HG02943 (cell line): Measurements from ENCODE around the gene PEG3.
"Not testable (repeated sequence)": the region's sequence is repeated elsewhere in the genome, so short reads cannot be mapped to it uniquely, and the experiment has no call there.

Experiments used
- ATAC-seq: cut with Tn5 transposase; IDR thresholded peaks from one replicate; pipeline ENCODE4 v1.9.1; 2021; ENCODE audit warnings: mild to moderate bottlenecking, low read depth, moderate library complexity; ENCODE audit not compliant: unreplicated experiment

The PEG3 gene

DNA sequence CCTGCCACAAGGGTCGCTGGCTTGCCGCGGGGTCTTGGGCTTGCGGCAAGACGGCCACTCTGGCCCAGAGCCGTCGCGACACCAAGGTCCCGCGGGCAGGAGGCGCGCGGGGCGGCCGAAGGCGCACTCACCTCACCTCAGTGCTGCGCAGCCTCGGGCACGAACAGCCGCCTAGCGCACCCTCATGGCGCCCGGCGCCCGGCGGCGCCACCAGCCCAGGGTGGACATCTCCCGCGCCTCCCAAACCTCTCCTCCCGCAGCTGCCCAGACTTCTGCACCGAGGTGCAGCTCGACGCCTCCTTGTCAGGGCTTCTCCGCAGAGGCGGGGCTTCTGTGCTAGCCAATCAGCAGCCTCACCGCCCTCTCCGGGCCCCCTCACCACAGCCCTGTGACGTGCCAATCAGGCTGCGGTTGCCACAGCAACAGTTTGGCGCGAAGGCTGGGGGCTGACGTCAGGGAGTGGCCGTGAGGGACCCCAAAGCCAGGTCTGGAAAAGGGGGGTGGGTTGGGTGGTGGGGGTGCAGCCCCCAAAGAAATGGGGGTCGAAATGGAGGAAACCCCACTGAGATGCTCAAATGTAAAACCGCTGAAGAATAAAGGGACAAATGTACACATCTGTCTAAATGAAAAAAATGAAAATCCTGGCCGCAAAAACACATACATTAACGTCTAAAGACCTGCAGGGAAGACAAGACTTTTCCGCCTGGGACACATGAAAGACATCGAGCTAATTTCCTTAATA is at the start of gene PEG3, which contains the start of gene ZIM2:
TSS of gene PEG3 (minus strand) at position 276 of the 742 bp plus-strand sequence. CDS start 16,071 bp downstream, outside the sequence.
TSS of gene ZIM2 (minus strand) at position 276 of the 742 bp plus-strand sequence. CDS start 16,449 bp downstream, outside the sequence.
- ATAC-seq: no peak

DNA sequence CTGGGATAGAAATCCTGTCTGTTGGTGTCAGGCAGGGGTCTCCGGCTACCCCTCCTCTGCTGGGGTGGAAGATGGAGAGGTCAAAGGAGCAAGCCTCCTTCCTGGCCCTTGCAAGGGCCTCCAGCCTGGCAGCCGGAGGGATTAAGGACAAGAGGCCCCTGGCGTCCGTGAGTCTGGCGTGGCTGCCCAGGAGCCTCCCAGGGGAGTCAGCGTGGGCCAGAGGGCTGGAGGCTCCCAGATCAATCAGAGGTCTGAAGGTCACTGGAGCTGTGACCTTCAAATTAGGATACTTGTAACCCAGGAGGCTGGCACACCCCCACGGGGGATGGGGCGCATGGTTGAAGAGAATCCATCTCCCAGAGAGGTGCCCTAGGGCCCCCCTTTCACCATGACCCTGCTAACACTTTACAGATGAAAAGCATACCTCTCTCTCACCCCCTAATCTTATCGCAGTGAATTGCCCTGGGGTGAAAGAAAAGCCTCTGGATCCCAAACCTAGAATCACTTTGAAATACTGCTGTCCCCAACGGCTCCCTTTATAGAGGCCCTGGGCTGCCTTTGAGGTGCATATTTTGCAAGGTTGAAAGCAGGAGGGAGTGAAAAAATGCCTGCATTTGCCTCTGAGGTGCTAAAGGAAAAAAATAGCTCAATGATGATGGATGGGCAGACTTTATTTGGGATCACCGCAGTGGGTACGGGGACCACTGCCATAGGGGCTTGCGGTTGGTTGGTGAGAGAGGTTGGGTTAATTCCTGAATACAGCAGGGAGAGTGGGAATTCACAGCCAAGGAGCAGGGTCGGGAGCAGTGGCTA is 44.9 kb upstream of the PEG3 start:
- ATAC-seq: no peak

DNA sequence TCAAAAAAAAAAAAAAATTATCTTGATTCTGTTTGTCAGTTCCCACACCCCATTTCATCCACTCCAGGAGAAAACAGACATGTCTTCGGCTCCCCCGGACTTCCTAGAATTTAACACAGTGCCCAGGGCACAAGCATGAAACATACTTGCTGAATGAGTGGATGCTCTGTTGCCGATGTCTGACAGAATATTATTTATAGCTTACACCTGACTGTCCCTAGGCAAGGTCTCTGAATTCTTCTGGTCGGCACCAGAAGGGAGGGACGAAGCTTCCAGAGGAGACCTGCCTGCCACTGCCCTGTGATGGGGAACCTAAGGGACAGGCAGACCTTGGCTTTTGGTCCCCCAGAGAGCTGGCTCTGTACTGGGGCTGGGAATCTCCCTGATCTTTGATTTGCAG is 43.9 kb upstream of the PEG3 start:
- ATAC-seq: no peak

DNA sequence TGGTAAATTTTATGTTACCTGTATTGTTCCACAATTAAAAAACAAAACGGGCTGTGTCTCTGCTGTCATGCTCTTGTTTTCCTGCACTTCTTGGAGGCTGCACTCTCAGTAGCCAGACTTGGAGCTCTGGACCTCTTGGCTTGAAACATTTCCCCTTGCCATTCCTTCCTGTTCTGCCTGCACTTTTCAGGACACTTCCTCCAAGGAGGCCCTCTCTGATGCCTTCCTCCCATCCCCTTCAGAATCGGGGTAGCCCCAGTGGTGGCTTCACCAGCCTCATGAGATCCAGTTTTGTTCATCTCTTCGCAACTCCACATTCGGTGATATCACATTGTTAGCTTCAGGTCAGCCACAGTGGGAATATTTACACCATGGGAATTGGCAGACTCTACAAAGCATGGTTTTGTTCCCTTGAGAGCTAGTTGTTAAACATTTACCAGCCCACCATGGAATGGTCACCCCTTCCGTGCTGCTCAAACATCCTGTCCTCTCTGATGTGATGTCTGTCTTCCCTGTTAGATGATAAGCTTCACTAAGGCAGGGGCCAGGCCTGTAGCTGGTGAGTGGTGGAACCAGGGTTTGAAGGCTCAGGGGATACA is 40.2 kb upstream of the PEG3 start:
- ATAC-seq: no peak

DNA sequence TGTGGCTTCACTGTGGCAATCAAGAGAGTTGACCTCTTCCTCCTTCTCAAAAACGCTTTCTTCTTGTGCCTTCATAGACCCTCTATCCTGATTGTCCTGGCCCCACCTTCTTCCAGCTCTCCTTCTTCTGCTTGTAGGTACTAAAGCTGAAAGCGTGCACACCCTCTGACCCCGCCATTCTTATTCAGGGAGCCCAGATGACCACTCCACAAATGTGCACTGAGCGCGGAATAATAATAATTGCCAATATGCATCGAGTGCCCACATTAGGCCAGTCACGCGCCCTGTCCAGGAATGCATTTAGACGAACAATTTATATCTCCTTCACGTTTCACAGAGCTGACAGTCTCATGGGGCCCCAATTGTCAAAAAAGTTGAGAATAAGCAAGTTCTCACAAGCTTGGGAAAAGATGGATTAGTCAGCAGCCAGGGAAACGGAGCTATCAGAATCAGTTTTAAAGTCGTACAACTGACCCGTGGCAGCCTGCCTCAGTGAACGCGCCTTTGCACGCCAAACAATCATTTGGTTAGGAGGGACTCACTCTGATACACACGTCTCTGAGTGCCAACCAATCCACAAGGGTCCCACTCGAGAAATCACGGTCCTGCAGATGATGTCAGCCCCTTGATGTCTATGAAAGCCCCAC is 36.7 kb upstream of the PEG3 start:
- no peak for ATAC-seq

DNA sequence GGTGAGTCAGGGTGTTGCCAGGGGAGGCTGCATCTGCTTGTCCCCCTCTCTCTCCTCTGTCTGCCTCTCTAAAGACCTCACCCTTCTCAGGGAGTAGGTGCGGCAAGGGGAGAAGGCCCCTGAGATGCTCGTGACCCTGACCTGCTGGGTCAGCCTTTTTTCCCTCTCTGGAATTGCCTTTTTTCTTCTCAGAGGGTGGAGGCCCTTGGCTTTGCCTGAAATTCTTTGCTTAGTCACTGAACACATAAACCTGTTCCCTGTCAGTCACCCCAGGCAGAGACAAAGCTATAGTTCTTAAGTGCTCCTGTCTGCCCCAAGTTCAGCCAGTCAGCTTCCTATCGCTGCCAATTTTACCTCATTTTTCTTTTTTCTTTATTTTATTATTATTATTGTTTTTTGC is 35.2 kb upstream of the PEG3 start:
- ATAC-seq: no peak

DNA sequence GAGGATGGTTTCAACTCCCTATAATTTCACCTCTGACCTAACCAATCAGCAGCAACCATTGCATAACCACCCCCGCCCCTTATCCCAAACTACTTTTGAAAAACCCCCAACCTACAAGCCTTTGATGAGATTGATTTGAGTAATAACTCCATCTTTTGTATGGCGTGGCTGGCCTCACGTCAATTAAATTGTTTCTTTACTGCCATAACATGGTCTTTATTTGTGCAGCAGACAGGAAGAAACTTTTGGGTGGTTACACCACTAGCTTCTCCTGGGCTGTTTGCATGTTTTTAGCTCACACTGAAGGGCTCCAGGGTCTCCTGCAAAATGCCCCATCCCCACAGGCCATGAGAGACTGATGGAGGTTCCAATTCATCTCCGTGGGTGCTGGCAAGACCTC is 34.0 kb upstream of the PEG3 start:
- no peak for ATAC-seq

DNA sequence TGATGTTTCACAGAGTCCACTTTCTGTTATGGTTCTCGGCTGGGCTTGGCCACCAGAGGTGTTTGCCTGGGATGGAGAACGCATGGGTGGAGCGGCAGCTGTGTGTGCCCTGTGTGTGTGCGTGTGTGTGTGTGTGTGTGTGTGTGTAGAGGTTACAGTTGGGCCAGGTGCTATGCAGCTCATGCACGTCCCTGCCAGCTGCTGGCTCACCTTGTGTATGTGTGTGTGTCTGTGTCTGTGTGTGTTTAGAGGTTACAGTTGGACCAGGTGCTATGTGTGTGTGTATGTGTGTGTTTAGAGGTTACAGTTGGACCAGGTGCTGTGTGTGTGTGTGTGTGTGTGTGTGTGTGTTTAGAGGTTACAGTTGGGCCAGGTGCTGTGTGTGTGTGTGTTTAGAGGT is 33.0 kb upstream of the PEG3 start:
- no peak for ATAC-seq

DNA sequence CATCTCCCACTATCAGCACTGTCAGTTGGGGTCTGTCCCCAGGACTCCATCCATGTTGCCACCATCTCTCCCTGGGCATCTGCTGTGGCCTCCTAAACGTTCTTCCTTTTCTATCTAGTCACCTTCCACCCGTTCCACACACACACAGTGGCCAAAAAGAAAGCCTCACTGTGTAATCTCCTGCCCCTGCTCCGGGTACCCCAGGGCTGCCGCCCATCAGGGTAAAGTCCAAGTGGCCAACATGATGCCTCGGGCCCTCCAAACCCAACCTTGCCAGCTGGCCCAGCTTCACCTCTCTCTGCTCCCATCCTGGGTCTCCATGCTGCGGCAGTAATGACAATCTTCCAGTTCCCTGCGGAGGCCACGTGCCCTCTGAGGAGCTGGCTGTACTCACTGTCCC is 29.4 kb upstream of the PEG3 start:
- no peak for ATAC-seq

DNA sequence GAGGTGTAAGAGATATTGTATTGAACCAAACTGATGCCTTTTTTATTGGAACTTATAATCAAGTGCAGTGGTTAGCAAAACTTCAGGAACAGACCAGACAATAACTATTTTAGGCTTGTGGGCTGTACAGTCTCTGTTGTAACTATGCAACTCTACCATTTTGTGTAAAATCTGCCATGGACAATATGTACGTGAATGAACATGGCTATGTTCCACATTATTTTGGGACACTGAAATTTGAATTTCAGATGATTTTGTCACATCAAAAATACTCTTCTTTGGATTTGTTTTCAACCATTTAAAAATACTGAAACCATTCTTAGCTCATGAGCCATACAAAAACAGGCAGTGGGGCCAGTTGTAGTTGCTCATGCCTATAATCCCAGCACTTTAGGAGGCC is 27.9 kb upstream of the PEG3 start:
- no peak for ATAC-seq

DNA sequence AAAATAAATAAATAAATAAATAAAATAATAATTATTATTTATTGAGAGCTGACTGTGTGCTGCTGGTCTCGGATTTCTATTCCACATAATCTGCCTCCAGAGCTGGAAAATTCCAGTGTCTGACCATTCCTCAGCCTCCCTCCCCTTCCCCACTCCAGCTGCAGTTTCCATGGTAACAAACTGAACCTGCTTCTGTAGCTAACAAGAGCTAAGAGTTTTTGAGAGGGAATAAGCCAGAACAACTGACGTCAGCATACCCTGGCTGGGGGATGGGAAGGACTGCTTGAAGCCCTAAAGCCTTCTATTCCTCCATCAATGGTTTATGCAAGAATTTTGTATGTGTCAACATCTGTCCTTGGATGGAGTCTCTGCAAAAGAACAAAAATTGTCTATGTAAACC is 26.0 kb upstream of the PEG3 start:
- ATAC-seq: no peak

DNA sequence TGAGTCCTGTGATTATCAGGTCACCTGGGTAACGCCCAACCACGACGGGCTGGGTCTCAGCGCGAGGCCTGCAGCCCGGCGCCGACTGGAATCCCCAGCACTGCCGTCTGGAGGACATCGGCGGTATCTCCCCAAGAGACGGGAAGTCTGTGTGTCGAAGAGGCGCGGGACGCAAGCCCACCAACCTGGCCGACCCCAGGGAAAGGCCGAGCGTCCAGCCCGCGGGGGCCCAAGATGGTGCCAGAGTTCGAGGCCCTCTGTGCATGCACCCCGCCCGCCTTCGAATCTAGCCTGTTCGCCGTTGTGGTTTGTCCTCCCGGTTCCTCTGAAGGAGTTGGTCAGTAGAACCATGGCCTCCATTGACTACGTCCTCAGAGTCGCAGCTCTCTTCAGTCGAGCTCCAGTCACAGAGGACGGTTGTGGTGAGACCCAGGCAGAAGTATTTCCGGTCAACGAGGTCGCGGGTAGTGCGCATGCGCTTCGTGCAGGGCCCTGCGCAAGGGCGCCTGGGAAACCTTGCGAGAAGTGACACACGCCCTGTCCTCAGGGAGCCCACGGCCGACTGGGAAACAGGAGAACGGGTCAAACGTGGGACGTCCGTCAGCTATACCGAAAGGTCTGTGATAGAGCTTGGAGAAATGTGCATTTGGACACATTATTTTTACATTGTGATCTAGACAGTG is 24.1 kb upstream of the PEG3 start:
- ATAC-seq: no peak

DNA sequence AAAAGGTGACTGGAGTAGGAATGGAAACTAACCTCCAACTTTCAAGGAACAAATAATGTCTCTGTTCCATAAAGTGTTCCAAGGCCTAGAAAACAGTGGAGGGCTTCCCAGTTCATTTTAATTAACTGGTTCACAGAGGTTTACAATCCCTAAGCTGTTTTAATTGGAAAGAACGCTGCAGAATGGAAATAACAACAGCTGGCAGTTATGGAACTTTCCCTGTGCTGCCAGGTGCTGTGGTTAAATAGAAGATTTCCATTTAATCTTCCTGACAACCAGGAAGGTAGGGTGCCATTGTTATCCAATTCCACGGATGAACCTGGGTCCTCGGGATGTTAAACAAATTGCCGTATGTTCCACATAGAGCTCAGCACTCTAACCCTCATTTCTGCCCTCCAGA is 22.2 kb upstream of the PEG3 start:
- no peak for ATAC-seq

DNA sequence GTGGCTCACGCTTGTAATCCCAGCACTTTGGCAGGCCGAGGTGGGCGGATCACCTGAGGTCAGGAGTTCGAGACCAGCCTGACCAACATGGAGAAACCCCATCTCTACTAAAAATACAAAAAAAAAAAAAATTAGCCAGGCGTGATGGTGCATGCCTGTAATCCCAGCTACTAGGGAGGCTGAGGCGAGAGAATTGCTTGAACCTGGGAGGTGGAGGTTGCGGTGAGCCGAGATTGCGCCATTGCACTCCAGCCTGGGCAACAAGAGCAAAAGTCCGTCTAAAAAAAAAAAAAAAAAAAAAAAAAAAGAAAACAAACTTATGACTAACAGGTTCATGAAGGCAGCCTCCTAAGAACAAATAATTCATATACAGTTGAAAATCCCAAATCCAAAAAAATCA is 19.9 kb upstream of the PEG3 start:
- ATAC-seq: not testable (repeated sequence)

DNA sequence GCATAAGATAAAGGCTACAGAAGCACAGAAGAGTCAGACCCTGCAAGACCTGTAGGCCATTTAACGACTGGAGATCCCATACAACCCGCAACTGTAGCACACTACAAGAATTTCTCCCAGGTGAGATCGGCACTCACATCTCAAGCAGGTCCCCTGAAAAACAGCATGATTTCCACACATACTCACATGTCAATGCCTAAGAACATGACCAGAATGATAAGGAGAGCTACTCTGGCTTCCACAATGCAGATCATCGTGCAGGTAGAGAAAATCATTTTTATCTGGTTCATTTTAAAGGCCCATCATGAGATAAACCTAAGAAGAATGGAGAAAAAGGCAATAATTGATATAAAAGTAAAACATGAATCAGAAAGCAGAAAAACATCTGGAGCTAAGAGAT is 17.5 kb upstream of the PEG3 start:
- ATAC-seq: no peak

DNA sequence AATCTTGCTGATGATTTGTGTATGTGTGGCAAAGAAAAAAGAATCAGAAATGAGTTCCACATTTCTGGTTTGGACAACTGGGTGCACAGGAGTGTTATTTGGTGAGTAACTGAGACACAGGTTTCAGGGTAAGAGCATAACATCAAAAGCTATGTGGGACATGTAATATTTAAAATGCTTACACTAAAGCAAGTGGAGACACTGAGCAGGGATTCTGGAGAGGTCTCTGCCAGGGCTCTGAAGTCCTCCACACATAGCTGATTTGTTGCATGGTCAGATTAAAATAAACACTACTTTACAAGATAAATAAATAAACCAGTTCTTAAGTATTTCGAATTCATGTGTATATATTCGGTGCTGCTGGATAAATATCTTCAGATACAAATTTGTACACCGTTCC is 16.3 kb upstream of the PEG3 start:
- no peak for ATAC-seq

DNA sequence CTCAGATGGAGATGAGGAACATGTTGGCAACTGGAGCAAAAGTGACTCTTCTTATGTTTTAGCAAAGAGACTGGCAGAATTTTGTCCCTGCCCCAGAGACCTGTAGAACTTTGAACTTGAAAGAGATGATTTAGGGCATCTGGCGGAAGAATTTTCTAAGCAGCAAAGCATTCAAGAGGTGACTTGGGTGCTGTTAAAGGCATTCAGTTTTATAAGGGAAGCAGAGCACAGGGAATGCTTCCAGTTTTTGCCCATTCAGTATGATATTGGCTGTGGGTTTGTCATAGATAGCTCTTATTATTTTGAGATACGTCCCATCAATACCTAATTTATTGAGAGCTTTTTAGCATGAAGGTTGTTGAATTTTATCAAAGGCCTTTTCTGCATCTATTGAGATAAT is 11.8 kb upstream of the PEG3 start:
- not testable (repeated sequence) for ATAC-seq

DNA sequence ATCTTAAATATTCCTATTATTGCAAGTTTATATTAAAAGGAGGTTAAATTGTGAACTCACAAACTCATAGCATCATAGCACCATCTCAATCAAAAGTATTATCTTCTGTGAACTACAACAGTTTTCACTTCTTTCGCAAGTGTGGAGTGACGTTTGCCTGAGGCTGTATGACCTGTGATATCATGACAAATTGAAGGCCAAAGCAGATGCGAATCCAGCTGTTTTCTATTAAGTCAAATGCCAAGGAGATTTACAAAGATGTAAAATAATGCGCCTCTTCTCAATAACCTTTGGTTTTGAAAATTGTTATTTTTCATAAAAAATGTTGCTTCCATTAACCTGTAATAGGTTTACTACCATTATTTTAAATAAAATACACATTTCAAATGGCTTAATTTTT is 7.6 kb upstream of the PEG3 start:
- no peak for ATAC-seq

DNA sequence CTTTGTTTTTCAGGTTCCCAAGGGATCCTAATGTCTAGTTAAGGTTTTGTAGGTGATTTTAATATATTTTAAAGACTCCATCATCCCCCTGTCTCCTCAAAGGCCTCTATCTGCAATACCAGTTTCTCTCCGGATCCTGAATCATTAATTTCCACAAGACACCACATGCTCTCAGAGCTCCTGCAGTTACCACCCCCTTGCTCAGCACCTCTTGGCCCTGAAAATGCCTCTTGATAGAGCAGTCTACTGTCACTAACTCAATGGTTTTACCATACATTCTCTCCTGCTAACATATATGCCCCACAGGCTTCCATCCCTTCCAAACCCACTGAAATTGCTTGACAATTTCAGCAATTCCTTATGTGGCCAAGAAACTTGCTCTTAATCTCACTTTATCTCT is 1.9 kb upstream of the PEG3 start:
- ATAC-seq: no peak

DNA sequence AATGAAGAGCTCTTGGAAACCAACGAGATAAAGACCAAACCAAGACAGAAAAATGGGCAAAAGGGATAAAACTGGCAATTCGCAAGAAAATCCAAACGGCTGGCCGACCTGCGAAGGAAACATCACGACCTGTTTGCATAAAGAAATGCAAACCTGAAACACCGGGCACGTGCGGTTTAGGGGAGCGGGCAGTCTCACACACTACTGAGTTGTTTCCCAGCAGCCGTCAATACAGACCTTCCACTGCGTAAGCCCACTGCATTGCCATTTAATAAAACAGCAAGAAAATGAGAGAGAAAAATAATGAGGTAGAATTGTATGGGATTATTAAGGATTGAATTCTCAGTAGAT is 642 bp upstream of the PEG3 start:
- no peak for ATAC-seq
